Pons (tissue), 1 donor: ENCODE data around the gene MED26.
"Not testable (repeated sequence)": the region's sequence is repeated elsewhere in the genome, so short reads cannot be mapped to it uniquely, and the experiment has no call there.

Experiments used
- DNase-seq: peaks from one replicate; pipeline ENCODE4 v3.0.0-alpha.2; 2016; ENCODE audit warnings: low spot score

MED26 gene

GRCh38 chr19:16573296-16573695 is 54.7 kb downstream of the MED26 start:
- DNase-seq: no peak

GRCh38 chr19:16572332-16573211 is 55.4 kb downstream of the MED26 start, which contains the start of gene SLC35E1:
TSS of gene SLC35E1 (minus strand) at chr19:16572415. CDS start at chr19:16572364, 51 bp downstream.
- DNase-seq: peak; percentile 94

GRCh38 chr19:16571822-16572331 is 56.1 kb downstream of the MED26 start:
- no peak for DNase-seq

GRCh38 chr19:16571283-16571682 is 56.7 kb downstream of the MED26 start:
- DNase-seq: no peak

GRCh38 chr19:16569609-16570320 is 58.2 kb downstream of the MED26 start:
- DNase-seq: no peak

GRCh38 chr19:16566702-16567101 is 61.3 kb downstream of the MED26 start:
- DNase-seq: no peak

- DNase-seq: no peak
Measured at GRCh38 chr19:16566161-16566560, 61.8 kb downstream of the MED26 start.

GRCh38 chr19:16564842-16565241 is 63.2 kb downstream of the MED26 start:
- no peak for DNase-seq

GRCh38 chr19:16562608-16563025 is 65.4 kb downstream of the MED26 start:
- no peak for DNase-seq

GRCh38 chr19:16561382-16561781 is 66.6 kb downstream of the MED26 start:
- DNase-seq: peak; percentile 49

- DNase-seq: no peak
Measured at GRCh38 chr19:16559780-16560276, 68.2 kb downstream of the MED26 start.

- no peak for DNase-seq
Measured at GRCh38 chr19:16554776-16555175, 73.2 kb downstream of the MED26 start.

- not testable (repeated sequence) for DNase-seq
Measured at GRCh38 chr19:16551902-16552301, 76.1 kb downstream of the MED26 start.

GRCh38 chr19:16548956-16549355 is 79.0 kb downstream of the MED26 start:
- no peak for DNase-seq

GRCh38 chr19:16544473-16545231 is 83.4 kb downstream of the MED26 start:
- DNase-seq: no peak

- not testable (repeated sequence) for DNase-seq
Measured at GRCh38 chr19:16543734-16544133, 84.3 kb downstream of the MED26 start.

- no peak for DNase-seq
Measured at GRCh38 chr19:16542910-16543472, 85.0 kb downstream of the MED26 start.

- peak; percentile 93 for DNase-seq
Measured at GRCh38 chr19:16542045-16542909, 85.7 kb downstream of the MED26 start, which contains the start of gene CHERP. TSS of gene CHERP (minus strand) at chr19:16542437. CDS start at chr19:16542378, 59 bp downstream.

- DNase-seq: no peak
Measured at GRCh38 chr19:16541526-16542044, 86.4 kb downstream of the MED26 start.

- DNase-seq: no peak
Measured at GRCh38 chr19:16540948-16541347, 87.1 kb downstream of the MED26 start.
